ENCODE measurements around the gene OGFOD2.
"Not testable (repeated sequence)": the region's sequence is repeated elsewhere in the genome, so short reads cannot be mapped to it uniquely, and the experiment has no call there.

The OGFOD2 gene

DNA sequence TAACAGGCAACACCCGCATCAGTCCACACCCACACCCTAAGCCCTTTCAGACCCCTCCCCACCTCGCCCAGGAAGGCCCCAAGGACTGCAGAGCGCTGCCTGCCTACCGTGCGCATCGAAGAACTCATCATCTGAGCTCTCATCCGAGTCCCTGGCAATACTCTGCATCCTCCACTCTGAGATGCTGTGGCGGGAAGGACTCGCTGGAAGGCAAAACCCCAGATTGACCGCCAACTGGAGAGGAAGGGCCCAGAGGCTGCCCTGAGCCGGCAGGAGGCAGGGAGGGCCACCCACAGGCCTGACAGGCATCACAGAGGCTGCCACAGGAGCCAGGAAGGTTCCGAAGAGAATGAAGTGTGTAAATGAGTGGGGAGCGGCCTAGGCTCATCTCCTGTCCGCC, 29.2 kb downstream of the OGFOD2 start:
- DNase-seq (ENCODE audit: low read depth in 2 of 2): no peak

DNA sequence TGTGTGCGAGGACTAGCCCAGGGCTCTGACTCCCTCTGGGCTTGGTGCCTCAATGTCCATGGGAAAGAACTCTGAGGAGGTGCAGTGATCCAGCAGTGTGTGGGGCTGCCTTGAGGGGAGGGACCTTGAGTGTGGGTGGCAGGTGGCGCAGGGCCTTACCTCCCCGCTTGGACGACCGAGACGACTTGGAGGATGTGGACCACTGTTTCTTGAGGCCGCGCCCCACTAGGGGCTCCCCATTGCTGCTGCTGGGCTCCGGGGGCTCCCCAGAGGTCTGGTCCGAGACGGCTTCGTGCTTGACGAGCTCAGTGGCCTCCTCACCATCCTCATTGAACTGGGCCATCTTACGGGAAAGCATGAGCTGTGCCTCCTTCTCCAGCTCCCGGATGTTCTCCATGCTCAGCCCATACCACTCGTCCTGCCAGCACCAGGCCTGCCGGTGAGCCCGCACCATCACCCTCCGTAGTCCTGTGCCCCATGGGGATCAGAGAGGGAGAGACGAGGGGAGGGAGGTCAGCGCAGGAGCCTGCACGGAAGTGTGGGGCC, 30.1 kb downstream of the OGFOD2 start:
- DNase-seq (ENCODE audit: low read depth in 2 of 2): no peak

DNA sequence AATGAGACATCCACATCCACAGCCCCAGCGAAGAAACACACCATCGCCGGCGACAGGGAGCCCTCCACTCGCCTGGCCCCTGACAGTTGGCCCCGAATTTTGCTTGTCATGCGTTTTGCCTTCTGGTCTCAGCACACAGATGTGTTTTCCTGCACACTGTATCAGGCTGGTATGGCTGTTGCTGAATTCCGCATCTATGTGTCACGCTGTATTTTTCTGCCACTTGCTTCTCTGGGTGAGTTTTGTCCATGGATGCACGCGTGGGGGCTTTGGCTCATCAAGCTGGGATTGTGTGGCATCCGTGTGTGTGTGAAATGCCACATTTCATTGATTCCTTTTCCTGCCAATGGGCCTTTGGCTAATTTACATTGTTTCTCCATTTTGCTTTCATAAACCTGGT, 31.9 kb downstream of the OGFOD2 start:
- no peak for DNase-seq (ENCODE audit: low read depth in 2 of 2)

DNA sequence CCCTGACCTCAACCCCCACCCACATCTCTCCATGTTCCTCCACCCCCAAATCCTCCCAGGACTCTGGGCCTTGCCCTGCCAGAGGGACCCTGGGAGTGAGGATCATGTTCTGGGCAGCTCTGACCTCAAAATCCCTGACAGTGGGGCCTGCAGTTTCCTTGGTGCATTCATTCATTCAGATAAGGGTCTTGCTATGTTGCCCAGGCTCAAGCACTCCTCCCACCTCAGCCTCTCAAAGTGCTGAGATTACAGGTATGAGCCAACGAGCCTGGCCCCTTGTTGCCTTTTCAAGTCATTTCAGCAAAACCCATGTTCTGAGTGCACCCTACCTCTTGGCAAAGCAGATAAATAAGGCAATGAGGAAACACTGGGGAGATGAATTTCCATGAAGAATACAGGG, 35.1 kb downstream of the OGFOD2 start:
- DNase-seq (ENCODE audit: low read depth in 2 of 2): no peak

DNA sequence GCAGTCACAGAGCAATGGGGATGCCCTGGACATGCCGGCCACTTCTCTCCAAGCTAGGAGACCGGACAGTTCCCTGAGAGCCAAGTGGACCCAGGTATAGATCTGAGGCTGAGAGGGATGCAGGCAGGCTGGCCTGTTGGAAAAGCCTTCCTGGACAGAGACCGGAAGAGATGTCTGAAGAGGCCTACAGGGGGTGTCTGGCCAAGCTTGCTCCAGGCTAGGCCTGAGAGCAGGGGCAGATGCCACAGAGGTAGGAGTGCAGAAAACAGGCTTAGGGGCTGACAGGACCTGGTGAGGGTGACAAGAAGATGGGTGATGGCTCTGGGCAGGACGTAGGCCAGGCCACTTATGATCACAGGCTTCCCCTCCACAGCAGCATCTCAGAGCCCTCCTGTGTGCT, 35.6 kb downstream of the OGFOD2 start:
- no peak for DNase-seq (ENCODE audit: low read depth in 2 of 2)

DNA sequence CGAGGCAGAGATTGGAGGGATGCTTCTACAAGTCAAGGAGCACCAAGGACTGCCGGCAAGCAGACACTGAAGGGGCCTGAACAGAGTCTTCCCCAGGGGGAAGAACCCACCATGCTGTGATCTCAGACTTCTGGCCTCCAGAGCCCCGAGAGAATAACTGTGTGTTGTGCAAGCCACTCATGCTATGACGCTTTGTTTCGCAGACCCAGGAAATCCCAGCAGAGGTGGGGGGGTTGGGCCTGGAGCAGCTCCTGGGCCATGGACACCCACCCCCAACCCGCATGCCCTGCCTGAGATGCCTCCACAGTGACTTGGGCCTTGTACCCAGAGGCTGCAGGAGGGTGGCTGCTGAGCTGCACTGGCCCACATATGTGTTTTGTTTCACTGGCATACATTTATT, 36.7 kb downstream of the OGFOD2 start:
- DNase-seq (ENCODE audit: low read depth in 2 of 2): no peak

DNA sequence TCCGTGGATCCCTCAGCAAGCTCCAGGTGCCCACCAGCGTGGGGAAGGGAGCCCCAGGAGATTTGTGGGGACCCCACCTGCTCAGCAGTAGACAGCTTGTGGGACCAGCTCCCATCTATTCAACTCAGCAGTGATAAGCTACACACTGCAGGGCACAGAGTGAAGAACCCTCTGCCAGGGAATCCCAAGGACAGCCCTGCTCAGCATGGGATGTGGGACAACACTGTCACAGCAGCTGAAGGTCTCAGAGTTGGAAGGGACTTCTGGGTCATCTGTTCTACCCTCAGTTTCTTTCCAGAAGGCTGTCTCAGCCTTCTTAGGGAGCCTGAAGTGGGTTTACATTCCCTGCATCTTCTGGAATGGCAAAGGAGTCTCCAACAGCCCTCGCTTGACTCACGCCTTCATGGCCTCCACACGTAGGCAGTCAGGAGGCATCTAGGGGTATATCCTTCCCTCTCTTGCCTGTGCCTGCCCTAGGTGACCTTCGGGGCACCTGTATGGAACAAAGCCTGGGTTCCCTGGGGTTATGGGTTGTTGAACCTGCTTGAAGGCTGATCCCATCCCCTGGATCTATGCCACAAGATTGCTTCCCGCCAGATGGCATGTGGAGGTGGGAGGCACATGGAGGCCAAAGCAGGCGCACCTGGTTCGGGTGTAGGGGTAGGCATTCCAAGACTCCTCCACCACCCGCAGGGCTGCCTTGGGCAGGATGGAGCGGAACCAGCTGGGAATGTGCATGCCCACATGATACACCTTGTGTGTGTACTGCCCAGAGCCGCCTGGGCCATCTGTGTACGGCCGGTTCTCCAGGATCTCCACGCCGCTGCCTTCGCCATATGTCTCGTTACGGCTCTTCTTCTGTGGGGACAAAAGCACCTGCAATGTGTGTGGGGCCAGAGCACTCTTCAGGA, 38.4 kb downstream of the OGFOD2 start:
- DNase-seq (ENCODE audit: low read depth in 2 of 2): no peak

DNA sequence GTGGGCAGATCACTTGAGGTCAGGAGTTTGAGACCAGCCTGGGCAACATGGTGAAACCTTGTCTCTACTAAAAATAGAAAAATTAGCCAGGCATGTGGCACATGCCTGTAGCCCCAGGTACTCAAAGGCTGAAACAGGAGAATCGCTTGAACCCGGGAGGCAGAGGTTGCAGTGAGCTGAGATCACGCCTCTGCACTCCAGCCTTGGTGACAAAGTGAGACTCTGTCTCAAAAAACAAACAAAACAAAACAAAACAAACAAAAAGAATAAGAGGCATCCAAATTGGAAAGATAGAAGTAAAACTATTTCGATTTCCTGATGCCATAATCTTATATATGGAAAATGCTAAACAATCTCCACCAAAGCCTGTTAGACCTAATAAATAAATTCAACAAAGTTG, 39.4 kb downstream of the OGFOD2 start:
- not testable (repeated sequence) for DNase-seq (ENCODE audit: low read depth in 2 of 2)

DNA sequence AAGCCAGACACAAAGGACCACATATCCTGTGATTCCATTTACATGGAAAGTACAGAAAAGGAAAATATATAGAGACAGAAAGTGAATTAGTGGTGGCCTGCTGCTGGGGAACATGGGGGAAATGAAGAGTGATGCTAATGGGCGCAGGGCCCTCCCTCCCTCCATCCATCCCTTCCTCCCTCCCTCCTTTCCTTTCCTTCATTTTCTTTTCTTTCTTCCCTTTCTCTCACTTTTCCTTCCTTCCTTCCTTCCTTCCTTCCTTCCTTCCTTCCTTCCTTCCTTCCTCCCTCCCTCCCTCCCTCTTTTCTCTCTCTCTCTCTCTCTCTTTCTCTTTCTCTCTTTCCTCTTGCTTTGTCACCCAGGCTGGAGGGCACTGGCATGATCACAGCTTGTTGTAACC, 42.7 kb downstream of the OGFOD2 start:
- DNase-seq (ENCODE audit: low read depth in 2 of 2): no peak

DNA sequence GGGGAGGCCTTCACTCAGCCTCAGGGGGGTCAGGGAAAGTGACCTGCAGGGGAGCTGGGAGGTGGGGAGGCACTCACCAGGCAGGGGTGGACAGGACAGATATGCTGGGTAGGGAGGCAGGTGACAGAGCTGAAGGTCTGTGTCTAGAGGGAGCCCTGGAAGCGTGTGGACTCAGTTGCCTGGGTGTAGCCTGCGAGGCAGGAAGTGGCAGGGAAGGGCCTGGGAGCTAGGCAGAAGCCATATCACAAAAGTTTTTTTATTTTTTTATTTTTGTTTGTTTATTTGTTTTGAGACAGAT, 44.7 kb downstream of the OGFOD2 start:
- DNase-seq (ENCODE audit: low read depth in 2 of 2): no peak

DNA sequence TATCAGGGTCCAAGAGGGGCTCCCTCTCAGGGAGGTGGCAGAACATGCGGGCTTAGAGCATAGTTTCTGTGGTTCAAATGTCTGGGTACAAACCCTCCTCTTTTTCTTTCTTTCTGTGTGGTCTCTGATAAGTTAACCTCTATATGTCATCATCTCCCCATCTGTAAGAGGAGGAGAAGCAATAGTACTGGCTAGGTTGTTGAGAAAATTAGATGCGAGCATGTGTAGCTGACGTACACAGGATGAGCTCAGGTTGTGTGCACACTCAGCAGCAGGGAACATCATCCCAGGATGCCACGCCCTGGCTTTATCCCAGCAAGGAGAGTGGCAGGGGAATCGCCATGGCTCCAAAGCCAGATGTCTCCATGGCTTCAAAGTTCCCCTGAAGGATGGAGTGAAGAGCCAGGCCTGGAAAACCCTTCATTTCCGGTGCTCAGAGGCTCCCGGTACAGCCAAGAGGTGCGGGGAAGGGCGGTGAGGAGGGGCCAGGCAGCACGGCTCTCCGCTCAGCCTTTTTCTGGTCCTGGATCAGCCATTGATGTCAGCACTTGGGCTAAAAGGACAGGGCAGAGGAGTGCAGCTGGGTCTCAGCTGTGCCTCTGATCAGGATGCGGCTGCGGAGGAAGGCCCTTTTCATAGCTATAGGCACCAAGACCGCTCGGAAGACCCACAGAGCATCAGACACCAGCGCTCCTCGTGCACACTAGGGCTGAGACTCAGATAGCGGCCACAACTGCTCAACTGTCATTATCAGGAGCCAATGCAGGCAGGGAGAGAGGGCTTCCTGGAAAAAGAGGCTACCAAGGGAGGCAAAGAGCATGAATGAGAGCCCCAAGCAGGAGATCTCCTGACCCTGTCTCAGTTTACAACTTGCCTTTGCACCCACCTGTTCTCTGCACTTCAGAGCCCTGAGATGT, 46.9 kb downstream of the OGFOD2 start:
- no peak for DNase-seq (ENCODE audit: low read depth in 2 of 2)

DNA sequence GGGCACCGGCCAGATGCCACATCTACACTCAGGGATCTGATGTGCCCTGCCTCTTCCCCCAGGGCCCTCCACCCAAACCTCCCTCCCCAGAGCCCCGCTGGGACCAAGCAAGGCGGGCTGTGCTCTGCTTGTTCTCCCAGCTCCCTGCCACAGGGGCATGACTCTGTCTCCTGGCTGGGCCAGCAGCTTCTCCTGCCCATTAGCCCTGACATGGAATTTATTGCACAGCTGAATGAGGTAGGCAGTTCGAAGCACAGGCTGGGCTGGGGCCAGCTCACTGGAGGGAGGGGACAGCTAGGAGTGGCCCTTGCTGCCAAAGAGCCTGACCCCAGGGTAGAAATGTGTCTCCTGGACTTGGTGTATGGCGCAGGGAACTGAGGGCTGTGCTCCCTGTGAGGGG, 47.8 kb downstream of the OGFOD2 start:
- no peak for DNase-seq (ENCODE audit: low read depth in 2 of 2)

DNA sequence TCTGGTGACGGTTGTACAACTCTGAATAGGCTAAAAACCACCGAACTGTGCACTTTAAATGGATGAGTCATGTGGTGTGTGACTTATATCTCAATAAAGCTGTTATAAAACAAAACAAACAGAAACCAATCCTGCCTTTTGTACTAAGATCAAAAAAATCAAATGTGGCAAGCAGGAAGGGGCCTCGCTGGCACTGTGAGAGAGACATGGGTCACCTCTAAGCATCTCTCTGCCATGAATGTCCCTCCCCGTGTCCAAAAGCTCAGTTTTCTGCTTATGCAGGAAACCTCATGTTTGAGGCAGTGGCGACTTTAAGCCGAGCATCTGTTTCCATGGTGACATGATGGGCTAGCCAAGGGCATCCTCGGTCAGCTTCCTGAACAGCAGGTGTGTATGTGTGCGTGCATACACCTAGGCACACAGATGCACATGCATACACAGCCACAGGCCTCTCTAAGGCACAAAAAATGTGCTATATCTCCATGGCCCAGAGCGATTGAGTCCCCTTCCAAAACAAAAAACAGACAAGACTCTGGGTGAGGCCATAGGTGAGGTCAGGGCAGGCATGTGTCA, 49.9 kb downstream of the OGFOD2 start:
- no peak for DNase-seq (ENCODE audit: low read depth in 2 of 2)

DNA sequence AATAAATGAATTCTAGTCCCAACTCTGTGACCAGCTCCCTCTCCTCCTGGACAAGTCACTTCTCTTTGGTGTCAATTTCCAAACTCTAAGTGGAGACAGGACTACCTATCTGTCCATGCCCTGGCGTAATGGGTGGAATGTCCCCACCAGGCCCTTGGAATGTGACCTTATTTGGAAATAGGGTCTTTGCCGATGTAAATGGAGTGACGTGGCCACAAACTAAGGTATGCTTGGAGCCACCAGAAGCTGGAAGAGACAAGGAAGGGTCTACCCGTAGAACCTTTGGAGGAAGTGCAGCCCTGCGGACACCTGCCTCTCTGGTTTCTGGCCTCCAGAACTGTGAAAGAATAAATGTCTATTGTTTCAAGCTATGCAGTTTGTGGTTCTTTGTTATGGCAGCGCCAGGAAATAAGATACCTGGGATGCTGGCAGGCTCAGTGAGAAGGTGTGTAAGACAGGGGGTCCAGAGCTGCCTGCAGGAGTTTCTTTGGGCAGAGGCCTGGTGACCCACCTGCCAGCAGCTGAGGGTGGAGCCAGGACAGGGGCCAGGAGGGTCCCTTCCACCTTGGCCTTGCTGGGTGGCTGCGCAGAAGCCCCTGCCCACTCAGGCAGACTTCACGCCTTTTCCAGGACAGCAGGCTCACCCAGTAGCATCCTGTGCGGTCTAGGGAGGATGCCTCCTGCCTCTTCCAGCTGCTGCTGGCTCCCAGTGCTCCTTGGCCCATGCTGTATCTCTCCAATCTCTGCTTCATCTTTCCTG, 51.2 kb downstream of the OGFOD2 start:
- DNase-seq (ENCODE audit: low read depth in 2 of 2): no peak

DNA sequence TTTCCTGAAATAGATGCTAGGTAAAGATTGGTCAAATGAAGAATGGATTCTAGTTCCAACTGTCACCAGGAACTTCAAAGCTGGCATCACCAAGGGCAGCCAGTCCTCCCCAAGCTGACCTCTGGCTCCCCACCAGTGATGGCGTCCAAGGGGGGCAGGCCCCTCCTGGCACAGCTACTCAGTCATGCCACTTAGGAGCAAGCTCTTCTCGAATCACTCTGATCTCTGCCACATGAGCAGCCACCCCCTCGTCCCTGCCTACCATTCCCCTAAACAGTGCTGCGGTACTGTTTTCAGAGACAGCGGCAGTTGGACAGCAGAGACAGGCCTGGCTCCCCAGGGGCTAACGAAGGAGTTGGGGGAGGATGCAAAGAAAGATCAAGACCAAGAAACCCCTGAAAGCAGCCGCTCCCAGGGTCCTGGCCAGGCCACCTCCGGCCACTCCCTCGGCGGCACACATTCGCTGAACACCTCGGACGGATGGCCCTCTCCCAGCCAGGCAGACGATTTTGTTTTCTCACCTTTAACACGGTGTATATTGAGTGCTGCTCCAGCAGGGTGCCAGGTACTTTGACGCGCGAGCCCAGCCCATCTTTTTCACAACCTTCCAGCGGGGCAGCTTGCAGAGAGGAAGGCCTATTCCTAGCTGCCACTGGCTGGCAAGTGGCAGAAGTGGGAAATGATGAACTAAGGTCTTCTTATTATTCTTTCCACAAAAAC, 52.8 kb downstream of the OGFOD2 start:
- DNase-seq (ENCODE audit: low read depth in 2 of 2): no peak

DNA sequence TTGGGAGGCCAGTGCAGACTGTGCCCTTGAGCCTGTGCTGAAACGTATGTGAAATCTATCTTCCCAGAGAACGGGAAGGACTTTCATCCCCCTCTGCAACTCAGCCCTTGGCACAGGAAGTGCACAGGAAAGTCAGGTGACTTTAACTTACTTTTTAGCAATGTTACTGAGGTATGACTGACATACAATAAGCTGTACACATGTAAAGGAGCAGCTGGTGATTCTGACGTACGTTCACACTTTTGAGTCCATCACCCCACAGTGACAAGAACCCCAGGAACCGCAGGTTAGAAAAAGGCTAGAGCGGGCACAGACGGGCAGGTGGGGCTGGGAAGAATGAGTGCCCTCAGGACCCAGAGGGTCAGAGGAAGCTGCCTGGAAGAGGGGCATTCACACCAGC, 53.4 kb downstream of the OGFOD2 start:
- no peak for DNase-seq (ENCODE audit: low read depth in 2 of 2)

DNA sequence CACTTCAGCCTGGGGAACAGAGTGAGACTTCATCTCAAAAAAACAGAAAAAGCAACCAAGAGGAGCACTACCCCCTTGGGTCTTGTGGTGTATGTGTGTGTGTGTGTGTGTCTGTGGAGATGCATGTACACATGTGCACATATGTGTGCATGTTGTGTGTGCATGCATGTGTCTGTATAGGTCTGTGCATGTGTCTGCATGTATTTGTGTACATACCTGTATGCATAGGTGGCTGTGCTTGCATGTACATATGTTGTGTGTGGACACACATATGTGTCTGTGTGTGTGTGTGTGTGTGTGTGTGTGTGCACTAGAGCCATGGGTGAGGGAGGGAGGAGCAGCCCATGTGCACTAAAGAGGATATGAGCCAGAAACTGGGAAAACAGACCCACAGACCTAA, 54.5 kb downstream of the OGFOD2 start:
- DNase-seq (ENCODE audit: low read depth in 2 of 2): no peak

All from stimulated activated CD4-positive, alpha-beta T cell treated with anti-CD3 and anti-CD28 coated beads, Interleukin-4, amount 100 ng/mL, for 48 hours (primary cell).